BLaER1 treated with 17β-estradiol and CSF1 and Interleukin-3, amounts not matched to agents 10 nM and 100 nM (cell line): ENCODE measurements around the gene APOL5.
"Not testable (repeated sequence)": the region's sequence is repeated elsewhere in the genome, so short reads cannot be mapped to it uniquely, and the experiment has no call there.

Experiments used
- H3K27ac ChIP-seq, 11 experiments: shearing (Covaris generic); formaldehyde crosslinking; 2 replicates each; pipeline ENCODE4 v1.8.1; 2022
- H3K27me3 ChIP-seq, 11 experiments: shearing (Covaris generic); formaldehyde crosslinking; 2 replicates each; pipeline ENCODE4 v1.8.1; 2022
- H3K36me3 ChIP-seq, 11 experiments: shearing (Covaris generic); formaldehyde crosslinking; 2 replicates each; pipeline ENCODE4 v1.8.1; 2022
- H3K4me1 ChIP-seq, 10 experiments: shearing (Covaris generic); formaldehyde crosslinking; 2 replicates each; pipeline ENCODE4 v1.8.1; 2022
- H3K4me2 ChIP-seq, 11 experiments: shearing (Covaris generic); formaldehyde crosslinking; 2 replicates each; pipeline ENCODE4 v1.8.1; 2022
- H3K4me3 ChIP-seq, 10 experiments: shearing (Covaris generic); formaldehyde crosslinking; 2 replicates each; pipeline ENCODE4 v1.8.1; 2022
- H3K9ac ChIP-seq, 11 experiments: shearing (Covaris generic); formaldehyde crosslinking; 2 replicates each; pipeline ENCODE4 v1.8.1; 2022
- H3K9me3 ChIP-seq, 11 experiments: shearing (Covaris generic); formaldehyde crosslinking; replicated peaks in 1 of 11; 2 replicates each; pipeline ENCODE4 v1.8.1; 2022
- H4K20me1 ChIP-seq, 11 experiments: shearing (Covaris generic); formaldehyde crosslinking; 2 replicates each; pipeline ENCODE4 v1.8.1; 2022
- Cebpa-rat ChIP-seq, 11 experiments: shearing (Covaris generic); IDR thresholded peaks; 2 replicates each; pipeline ENCODE4 v1.8.1; 2022

The APOL5 gene

GRCh38 chr22:35717572-35717971, at the start of gene APOL5:
Gene APOL5 (plus strand): TSS chr22:35717872. CDS start chr22:35717872, 0 bp downstream.
- Histone ChIP-seq H3K9me3 (peaks cover 0 to 15% (median 5%) of the 10 kb centered on the region in 11 experiments; a peak in 13 of 22 replicates), H3K9ac (no peak within 1 kb of the TSS), H3K27ac (no peak within 1 kb of the TSS), H3K4me2 (no peak within 1 kb of the TSS), H3K4me3 (no peak within 1 kb of the TSS), H3K36me3 (no peaks in the 10 kb centered on the region), H4K20me1 (no peaks in the 10 kb centered on the region), H3K4me1 (0 out of 20 replicates have a peak, but pooled peaks cover 0 to under 1% (median 0%) of the 10 kb centered on the region in 10 experiments), H3K27me3 (no peaks in the 10 kb centered on the region)
- no peak for TF ChIP-seq Cebpa-rat (IDR thresholded peaks at IDR 0.05)

GRCh38 chr22:35674335-35674734, 43.3 kb upstream of the APOL5 start:
- Histone ChIP-seq H3K27ac (no peak overlapping the region), H3K9ac (no peak overlapping the region), H3K36me3 (no peaks in the 10 kb centered on the region; a peak in 1 of 22 replicates), H3K27me3 (no peaks in the 10 kb centered on the region), H3K4me3 (no peak overlapping the region), H4K20me1 (no peaks in the 10 kb centered on the region), H3K4me1 (no peaks in the 10 kb centered on the region), H3K4me2 (no peak overlapping the region), H3K9me3 (peaks cover 21 to 61% (median 41%) of the 10 kb centered on the region in 11 experiments)
- TF ChIP-seq Cebpa-rat (IDR thresholded peaks at IDR 0.05) = no peak

DNA sequence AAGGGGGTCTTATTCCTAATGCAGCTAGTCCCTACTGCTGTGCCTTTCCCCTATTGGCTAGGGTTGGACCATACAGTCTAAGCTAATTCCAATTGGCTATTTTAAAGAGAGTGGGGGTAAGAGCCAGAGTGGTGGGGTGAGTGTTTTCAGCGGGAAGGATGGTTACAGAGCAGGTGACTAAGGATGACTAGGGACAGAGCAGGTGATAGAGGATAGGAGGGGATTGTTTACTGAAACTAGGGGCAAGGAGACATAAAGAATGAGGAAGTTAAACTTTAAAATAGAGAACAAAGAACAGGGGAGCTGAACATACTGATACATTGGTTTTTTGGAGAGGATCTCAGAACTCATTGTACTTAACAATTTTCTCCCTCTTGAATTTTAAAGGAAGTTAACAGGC, 41.6 kb upstream of the APOL5 start:
- H3K4me3 ChIP-seq, H4K20me1 ChIP-seq, H3K4me2 ChIP-seq, H3K36me3 ChIP-seq, H3K4me1 ChIP-seq, H3K9ac ChIP-seq, H3K27ac ChIP-seq, H3K27me3 ChIP-seq: not testable (repeated sequence)
- peaks cover 31 to 65% (median 49%) of the 10 kb centered on the region in 11 experiments for H3K9me3 ChIP-seq

DNA sequence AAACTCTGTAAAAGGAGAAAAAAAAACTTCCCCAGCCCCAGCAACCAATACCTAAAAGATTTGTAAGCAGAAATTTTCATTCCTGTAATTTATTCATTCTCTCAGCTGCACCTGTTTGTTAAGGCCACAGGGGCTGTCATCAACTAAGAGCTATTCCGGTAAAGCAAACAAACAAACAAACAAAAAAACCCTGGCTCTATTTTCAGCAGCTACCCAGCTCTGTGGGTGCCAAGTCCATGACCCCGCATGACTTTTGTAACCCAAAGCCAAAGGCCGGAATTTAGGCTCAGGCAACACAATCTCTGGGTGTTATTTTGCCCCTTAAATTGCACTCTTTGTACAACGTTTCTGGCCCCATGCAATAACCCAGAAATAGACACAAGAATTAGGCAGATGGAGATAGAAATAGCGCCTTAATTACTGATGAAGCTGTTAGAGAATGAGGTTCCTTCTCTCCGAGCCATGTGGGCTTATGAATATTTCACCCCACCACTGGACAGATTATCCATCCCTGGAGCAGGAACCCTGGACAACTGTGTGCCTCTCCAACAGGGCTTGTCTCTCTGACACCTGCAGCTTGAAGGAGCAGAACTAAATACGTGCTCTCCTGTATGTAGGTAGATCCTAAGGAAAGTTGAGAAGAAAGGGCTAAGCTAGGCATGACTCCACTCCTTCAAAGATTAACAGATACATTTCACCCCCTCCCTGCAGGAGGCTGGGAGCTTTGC, 40.0 kb upstream of the APOL5 start:
- H3K4me3 ChIP-seq = no peak overlapping the region
- H3K27me3 ChIP-seq = no peaks in the 10 kb centered on the region
- no peak overlapping the region for H3K4me2 ChIP-seq
- H3K9ac ChIP-seq = no peak overlapping the region
- H3K27ac ChIP-seq = no peak overlapping the region
- peaks cover 0 to 3% (median 0%) of the 10 kb centered on the region in 11 experiments; a peak in 4 of 22 replicates for H3K36me3 ChIP-seq
- H4K20me1 ChIP-seq = no peaks in the 10 kb centered on the region
- TF ChIP-seq Cebpa-rat (IDR thresholded peaks at IDR 0.05) = no peak
- no peaks in the 10 kb centered on the region for H3K4me1 ChIP-seq
- peaks cover 37 to 65% (median 50%) of the 10 kb centered on the region in 11 experiments for H3K9me3 ChIP-seq

- H3K36me3 ChIP-seq = peaks cover 0 to 3% (median 0%) of the 10 kb centered on the region in 11 experiments; a peak in 4 of 22 replicates
Measured at GRCh38 chr22:35678836-35679235, 38.8 kb upstream of the APOL5 start.

DNA sequence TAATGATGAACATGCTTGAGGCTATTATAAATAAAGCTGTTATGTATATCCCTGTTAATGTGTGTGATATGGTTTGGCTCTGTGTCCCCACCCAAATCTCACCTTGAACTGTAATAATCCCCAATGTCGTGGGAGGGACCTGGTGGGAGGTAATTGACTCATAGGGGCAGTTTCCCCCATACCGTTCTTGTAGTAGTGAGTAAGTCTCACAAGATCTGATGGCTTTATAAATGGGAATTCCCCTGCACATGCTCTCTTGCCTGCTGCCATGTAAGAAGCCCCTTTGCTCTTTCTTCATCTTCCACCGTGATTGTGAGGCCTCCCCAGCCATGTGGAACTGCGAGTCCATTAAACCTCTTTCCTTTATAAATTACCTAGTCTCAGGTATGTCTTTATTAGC, 38.2 kb upstream of the APOL5 start:
- not testable (repeated sequence) for H3K9ac ChIP-seq, H3K4me1 ChIP-seq, H3K4me3 ChIP-seq, H4K20me1 ChIP-seq, H3K4me2 ChIP-seq, H3K27ac ChIP-seq, H3K36me3 ChIP-seq, H3K27me3 ChIP-seq
- H3K9me3 ChIP-seq = peaks cover 37 to 49% (median 44%) of the 10 kb centered on the region in 11 experiments

More at GRCh38 chr22:35678836-35679235, 38.8 kb upstream of the APOL5 start:
- H3K4me3 ChIP-seq = no peak overlapping the region
- H4K20me1 ChIP-seq = no peaks in the 10 kb centered on the region
- no peak overlapping the region for H3K4me2 ChIP-seq
- H3K9ac ChIP-seq = no peak overlapping the region
- H3K27ac ChIP-seq = no peak overlapping the region
- peaks cover 37 to 55% (median 44%) of the 10 kb centered on the region in 11 experiments for H3K9me3 ChIP-seq
- no peaks in the 10 kb centered on the region for H3K27me3 ChIP-seq
- no peak for TF ChIP-seq Cebpa-rat (IDR thresholded peaks at IDR 0.05)
- H3K4me1 ChIP-seq = no peaks in the 10 kb centered on the region

DNA sequence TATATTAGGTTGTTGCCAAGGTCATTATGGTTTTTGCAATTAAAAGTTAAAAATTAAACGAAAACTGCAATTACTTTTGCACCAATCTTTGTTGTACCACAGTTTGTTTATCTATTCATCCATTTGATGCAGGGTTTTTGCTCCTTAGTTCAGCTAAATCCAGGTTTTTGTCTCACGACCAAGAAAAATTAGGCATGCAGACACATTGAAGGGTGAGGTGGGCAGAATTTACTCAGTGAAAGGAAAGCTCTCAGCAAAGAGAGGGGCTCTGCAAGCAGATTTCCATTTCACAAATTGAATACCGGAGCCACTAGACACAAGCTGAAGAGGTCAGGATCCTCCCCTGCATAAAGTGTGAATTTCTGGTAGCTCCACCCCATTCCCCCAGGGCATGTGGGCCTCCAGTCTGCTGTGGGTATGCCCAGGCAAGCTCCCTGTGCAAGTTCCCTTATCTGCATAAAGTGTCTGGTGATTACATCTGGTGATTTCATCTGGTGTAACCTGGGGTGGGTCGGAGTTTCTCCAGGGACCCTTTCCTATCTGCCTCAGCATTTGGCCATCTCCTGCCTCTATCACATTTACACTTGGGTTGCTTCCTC, 36.1 kb upstream of the APOL5 start:
- peaks cover 20 to 34% (median 26%) of the 10 kb centered on the region in 11 experiments for H3K9me3 ChIP-seq
- no peak overlapping the region for H3K9ac ChIP-seq
- H3K4me2 ChIP-seq = no peak overlapping the region
- no peaks in the 10 kb centered on the region for H3K27me3 ChIP-seq
- no peaks in the 10 kb centered on the region for H4K20me1 ChIP-seq
- H3K4me1 ChIP-seq = no peaks in the 10 kb centered on the region
- TF ChIP-seq Cebpa-rat (IDR thresholded peaks at IDR 0.05) = no peak
- H3K4me3 ChIP-seq = no peak overlapping the region
- H3K36me3 ChIP-seq = peaks cover 0 to 3% (median 0%) of the 10 kb centered on the region in 11 experiments; a peak in 3 of 22 replicates
- no peak overlapping the region for H3K27ac ChIP-seq

DNA sequence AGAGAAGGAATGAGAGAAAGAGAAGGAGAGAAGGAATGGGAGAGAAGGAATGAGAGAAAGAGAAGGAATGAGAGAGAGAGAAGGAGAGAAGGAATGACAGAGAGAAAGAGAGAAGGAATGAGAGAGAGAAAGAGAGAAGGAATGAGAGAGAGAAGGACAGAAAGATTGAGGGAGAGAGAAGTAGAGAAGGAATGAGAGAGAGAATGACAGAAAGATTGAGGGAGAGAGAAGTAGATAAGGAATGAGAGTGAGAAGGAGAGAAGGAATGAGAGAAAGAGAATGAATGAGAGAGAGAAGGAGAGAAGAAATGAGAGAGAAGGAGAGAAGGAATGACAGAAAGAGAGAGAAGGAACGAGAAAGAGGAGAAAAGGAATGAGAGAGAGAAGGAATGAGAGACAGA, 34.1 kb upstream of the APOL5 start:
- Histone ChIP-seq H3K27me3 (no peaks in the 10 kb centered on the region), H3K36me3 (peaks cover 0 to 3% (median 0%) of the 10 kb centered on the region in 11 experiments; a peak in 3 of 22 replicates), H4K20me1 (no peaks in the 10 kb centered on the region), H3K4me3 (no peak overlapping the region), H3K4me1 (no peaks in the 10 kb centered on the region), H3K4me2 (no peak overlapping the region), H3K9ac (no peak overlapping the region), H3K9me3 (peaks cover 20 to 30% (median 23%) of the 10 kb centered on the region in 11 experiments), H3K27ac (no peak overlapping the region)
- TF ChIP-seq Cebpa-rat (IDR thresholded peaks at IDR 0.05) = no peak

- no peak for TF ChIP-seq Cebpa-rat (IDR thresholded peaks at IDR 0.05)
- Histone ChIP-seq H3K9ac (no peak overlapping the region), H3K27me3 (no peaks in the 10 kb centered on the region), H3K36me3 (peaks cover 0 to 3% (median 0%) of the 10 kb centered on the region in 11 experiments; a peak in 3 of 22 replicates), H3K4me3 (no peak overlapping the region), H3K9me3 (peaks cover 20 to 30% (median 23%) of the 10 kb centered on the region in 11 experiments), H3K4me1 (peaks cover 0 to 3% (median 0%) of the 10 kb centered on the region in 10 experiments; a peak in 2 of 20 replicates), H3K27ac (no peak overlapping the region), H4K20me1 (no peaks in the 10 kb centered on the region), H3K4me2 (no peak overlapping the region)
Measured at GRCh38 chr22:35684270-35684700, 33.4 kb upstream of the APOL5 start.
